ENCODE measurements around the gene PTPRN2.

PTPRN2 gene

DNA sequence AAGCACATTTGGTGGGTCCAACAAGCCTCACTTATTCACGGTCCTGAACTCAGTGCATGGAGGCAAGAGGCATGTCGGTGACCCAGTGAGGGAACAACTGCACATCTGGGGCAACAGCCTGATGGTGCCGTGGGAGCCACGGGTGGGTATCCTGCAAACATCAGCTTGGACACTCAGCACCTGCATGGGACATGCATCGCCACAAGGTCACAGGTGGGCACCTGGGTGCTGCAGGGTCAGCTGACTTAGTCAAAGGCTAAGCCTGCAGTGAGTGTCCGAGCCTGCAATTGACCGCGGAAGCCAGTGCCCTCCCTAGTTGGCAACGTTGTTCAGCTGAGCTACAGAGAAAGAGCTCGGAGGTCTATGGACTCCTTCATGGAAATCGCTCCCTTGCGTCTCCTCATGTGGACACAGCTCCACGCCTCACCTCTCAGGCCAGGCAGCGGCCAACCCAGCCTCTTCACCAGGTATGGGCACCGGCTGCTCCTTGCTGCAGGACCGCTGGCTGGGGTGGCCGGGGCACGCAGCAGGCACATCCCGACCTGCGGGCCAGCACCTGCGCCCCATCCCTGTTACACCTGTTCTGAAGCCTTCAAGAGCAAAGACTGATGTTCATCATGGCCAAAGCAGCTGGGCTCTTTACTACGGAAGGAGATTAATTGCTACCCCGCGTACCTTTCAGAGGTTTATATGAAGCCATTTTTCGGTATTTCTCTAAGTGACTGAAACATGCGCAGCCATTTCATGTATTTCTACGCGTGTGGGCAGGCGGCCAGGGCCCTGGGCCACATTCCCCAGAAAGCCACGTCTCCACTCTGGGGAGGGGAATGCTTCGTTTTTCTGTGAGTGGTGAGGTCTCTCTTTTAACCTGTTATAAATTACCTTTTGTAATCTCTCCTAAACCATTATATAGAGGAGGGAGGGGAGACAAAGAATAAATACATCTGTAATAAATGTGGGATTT, 870.1 kb downstream of the PTPRN2 start:
- Histone ChIP-seq H3K4me3 (ENCODE audit: low read length in 2 of 2) (no peak overlapping the region), H3K9ac (ENCODE audit: low read depth in 1 of 2, low read length in 2 of 2) (no peak overlapping the region)

GRCh38 chr7:157715938-157716280, 871.7 kb downstream of the PTPRN2 start:
- no peak overlapping the region for H3K27ac ChIP-seq (ENCODE audit: low read depth in 2 of 2, low read length in 2 of 2)
- no peak overlapping the region for H3K9ac ChIP-seq (ENCODE audit: low read depth in 1 of 2, low read length in 2 of 2)
- no peaks in the 10 kb centered on the region for H3K4me1 ChIP-seq (ENCODE audit: control insufficient read depth in 2 of 2, insufficient read depth in 2 of 2, low read length in 2 of 2)
- peaks cover 0 to 4% of the 10 kb centered on the region in 2 donors for H3K9me3 ChIP-seq (ENCODE audit: control insufficient read depth in 2 of 2, low read length in 2 of 2)
- no peaks in the 10 kb centered on the region for H3K27me3 ChIP-seq (ENCODE audit: control insufficient read depth in 2 of 2, insufficient read depth in 2 of 2, low read length in 2 of 2)
- no peak overlapping the region for H3K4me3 ChIP-seq (ENCODE audit: low read length in 2 of 2)
- H3K36me3 ChIP-seq (ENCODE audit: control insufficient read depth in 2 of 2, insufficient read depth in 2 of 2, low read length in 2 of 2), result no peaks in the 10 kb centered on the region

More for the DNA sequence above, 870.1 kb downstream of the PTPRN2 start:
- H3K27ac ChIP-seq (ENCODE audit: low read depth in 2 of 2, low read length in 2 of 2), result no peak overlapping the region
- H3K27me3 ChIP-seq (ENCODE audit: control insufficient read depth in 2 of 2, insufficient read depth in 2 of 2, low read length in 2 of 2), result no peaks in the 10 kb centered on the region
- H3K36me3 ChIP-seq (ENCODE audit: control insufficient read depth in 2 of 2, insufficient read depth in 2 of 2, low read length in 2 of 2), result no peaks in the 10 kb centered on the region
- peaks cover 0 to 4% of the 10 kb centered on the region in 2 donors for H3K9me3 ChIP-seq (ENCODE audit: control insufficient read depth in 2 of 2, low read length in 2 of 2)
- H3K4me1 ChIP-seq (ENCODE audit: control insufficient read depth in 2 of 2, insufficient read depth in 2 of 2, low read length in 2 of 2), result no peaks in the 10 kb centered on the region

DNA sequence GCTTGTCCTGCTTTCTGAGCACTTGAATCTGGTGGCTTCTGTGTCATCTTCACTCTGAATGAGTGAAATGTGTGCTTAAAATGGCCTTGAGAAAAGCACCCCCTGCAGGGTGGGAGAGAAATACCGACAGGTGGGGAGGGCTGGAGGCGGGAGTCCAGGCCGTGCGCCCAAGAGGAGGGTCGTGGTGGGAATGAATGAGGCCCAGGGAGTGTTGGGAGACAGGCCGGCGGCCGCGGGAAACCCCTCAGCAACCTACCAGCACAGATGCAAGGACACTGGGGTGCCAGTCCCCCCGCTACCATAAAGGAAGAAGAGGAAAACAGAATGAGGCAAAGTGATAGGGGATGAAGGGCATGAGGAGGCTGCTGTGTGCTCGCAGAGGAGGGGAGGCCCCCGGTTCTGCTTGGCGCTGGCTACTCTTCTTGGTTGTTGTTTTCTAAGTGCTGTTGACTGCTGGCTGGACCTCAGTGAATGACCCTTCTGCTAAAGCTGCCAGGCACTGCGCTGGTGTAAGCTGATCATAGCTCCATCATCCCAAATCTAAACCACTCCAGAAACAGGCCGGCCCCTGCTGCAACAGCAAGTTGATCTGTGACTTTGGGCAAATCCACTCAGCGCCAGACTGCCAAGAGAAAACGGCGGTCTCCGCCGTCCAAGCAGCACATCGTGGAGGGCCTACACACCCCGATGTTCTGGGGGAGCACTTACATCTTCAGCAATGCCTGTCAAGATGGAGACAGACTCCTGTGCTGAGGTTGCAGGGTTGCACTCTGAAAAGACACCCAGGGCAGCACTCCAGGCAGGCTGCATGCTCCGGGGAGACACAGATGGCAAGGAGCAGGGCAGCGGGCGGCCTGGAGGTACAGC, 872.3 kb downstream of the PTPRN2 start:
- Histone ChIP-seq H3K4me1 (ENCODE audit: control insufficient read depth in 2 of 2, insufficient read depth in 2 of 2, low read length in 2 of 2) (no peaks in the 10 kb centered on the region), H3K27ac (ENCODE audit: low read depth in 2 of 2, low read length in 2 of 2) (no peak overlapping the region), H3K9me3 (ENCODE audit: control insufficient read depth in 2 of 2, low read length in 2 of 2) (peaks cover 0 to 4% of the 10 kb centered on the region in 2 donors), H3K36me3 (ENCODE audit: control insufficient read depth in 2 of 2, insufficient read depth in 2 of 2, low read length in 2 of 2) (no peaks in the 10 kb centered on the region), H3K4me3 (ENCODE audit: low read length in 2 of 2) (no peak overlapping the region), H3K27me3 (ENCODE audit: control insufficient read depth in 2 of 2, insufficient read depth in 2 of 2, low read length in 2 of 2) (no peaks in the 10 kb centered on the region), H3K9ac (ENCODE audit: low read depth in 1 of 2, low read length in 2 of 2) (no peak overlapping the region)

DNA sequence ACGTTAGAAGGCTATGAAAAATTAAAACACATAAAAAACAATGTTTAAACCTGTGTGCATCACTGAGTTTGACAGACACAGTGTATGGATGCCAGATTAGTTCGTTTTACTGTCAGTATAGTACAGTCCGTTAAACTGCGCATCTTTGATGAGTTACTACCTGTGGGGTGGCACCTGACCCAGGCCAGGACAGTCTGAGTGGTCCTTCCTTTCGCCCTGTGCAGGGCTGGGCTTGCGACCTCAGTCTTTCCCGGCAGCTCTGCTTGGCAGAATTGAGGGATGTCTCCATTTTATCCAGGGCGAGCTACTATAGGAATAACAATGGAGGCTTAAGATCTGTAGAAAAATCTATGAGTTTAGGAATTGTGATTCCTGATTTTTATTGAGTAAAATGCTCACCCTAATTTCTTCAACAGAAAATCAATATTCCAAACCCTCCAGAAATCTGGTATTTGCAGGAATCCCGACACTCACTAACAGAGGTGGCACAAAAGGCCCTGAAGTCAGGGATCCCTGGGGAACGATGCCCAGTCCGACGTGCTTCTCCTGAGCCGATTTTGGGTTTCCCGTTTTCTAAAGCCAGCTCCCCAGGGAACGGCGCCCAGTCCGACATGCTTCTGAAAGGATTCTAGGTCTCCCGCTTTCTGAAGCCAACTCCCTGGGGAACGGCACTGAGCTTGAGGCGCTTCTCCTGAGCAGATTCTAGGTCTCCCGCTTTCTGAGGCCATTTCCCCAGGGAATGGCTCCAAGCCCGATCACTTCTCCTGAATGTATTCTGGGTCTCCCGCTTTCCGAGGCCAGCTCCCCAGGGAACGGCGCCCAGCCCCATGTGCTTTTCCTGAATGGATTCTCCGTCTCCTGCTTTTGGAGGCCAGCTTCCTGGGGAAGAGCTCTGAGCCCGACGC, 873.2 kb downstream of the PTPRN2 start:
- no peaks in the 10 kb centered on the region for H3K36me3 ChIP-seq (ENCODE audit: control insufficient read depth in 2 of 2, insufficient read depth in 2 of 2, low read length in 2 of 2)
- peaks cover 0 to 4% of the 10 kb centered on the region in 2 donors for H3K9me3 ChIP-seq (ENCODE audit: control insufficient read depth in 2 of 2, low read length in 2 of 2)
- H3K27me3 ChIP-seq (ENCODE audit: control insufficient read depth in 2 of 2, insufficient read depth in 2 of 2, low read length in 2 of 2), result no peaks in the 10 kb centered on the region
- H3K4me3 ChIP-seq (ENCODE audit: low read length in 2 of 2), result no peak overlapping the region
- no peak overlapping the region for H3K27ac ChIP-seq (ENCODE audit: low read depth in 2 of 2, low read length in 2 of 2)
- no peaks in the 10 kb centered on the region for H3K4me1 ChIP-seq (ENCODE audit: control insufficient read depth in 2 of 2, insufficient read depth in 2 of 2, low read length in 2 of 2)
- no peak overlapping the region for H3K9ac ChIP-seq (ENCODE audit: low read depth in 1 of 2, low read length in 2 of 2)

- Histone ChIP-seq H3K9me3 (ENCODE audit: control insufficient read depth in 2 of 2, low read length in 2 of 2) (peaks cover 0 to 4% of the 10 kb centered on the region in 2 donors), H3K27me3 (ENCODE audit: control insufficient read depth in 2 of 2, insufficient read depth in 2 of 2, low read length in 2 of 2) (no peaks in the 10 kb centered on the region), H3K4me1 (ENCODE audit: control insufficient read depth in 2 of 2, insufficient read depth in 2 of 2, low read length in 2 of 2) (no peaks in the 10 kb centered on the region), H3K27ac (ENCODE audit: low read depth in 2 of 2, low read length in 2 of 2) (no peak overlapping the region), H3K9ac (ENCODE audit: low read depth in 1 of 2, low read length in 2 of 2) (no peak overlapping the region), H3K4me3 (ENCODE audit: low read length in 2 of 2) (no peak overlapping the region), H3K36me3 (ENCODE audit: control insufficient read depth in 2 of 2, insufficient read depth in 2 of 2, low read length in 2 of 2) (no peaks in the 10 kb centered on the region)
These were observed 874.0 kb downstream of the PTPRN2 start for GRCh38 chr7:157713591-157713990.

- Histone ChIP-seq H3K36me3 (ENCODE audit: control insufficient read depth in 2 of 2, insufficient read depth in 2 of 2, low read length in 2 of 2) (no peaks in the 10 kb centered on the region), H3K4me3 (ENCODE audit: low read length in 2 of 2) (no peak overlapping the region), H3K9me3 (ENCODE audit: control insufficient read depth in 2 of 2, low read length in 2 of 2) (peaks cover 0 to 4% of the 10 kb centered on the region in 2 donors), H3K27me3 (ENCODE audit: control insufficient read depth in 2 of 2, insufficient read depth in 2 of 2, low read length in 2 of 2) (peaks cover 0 to 3% of the 10 kb centered on the region in 2 donors), H3K4me1 (ENCODE audit: control insufficient read depth in 2 of 2, insufficient read depth in 2 of 2, low read length in 2 of 2) (no peaks in the 10 kb centered on the region), H3K9ac (ENCODE audit: low read depth in 1 of 2, low read length in 2 of 2) (no peak overlapping the region), H3K27ac (ENCODE audit: low read depth in 2 of 2, low read length in 2 of 2) (no peak overlapping the region)
These were observed 874.9 kb downstream of the PTPRN2 start for GRCh38 chr7:157712666-157713235.

DNA sequence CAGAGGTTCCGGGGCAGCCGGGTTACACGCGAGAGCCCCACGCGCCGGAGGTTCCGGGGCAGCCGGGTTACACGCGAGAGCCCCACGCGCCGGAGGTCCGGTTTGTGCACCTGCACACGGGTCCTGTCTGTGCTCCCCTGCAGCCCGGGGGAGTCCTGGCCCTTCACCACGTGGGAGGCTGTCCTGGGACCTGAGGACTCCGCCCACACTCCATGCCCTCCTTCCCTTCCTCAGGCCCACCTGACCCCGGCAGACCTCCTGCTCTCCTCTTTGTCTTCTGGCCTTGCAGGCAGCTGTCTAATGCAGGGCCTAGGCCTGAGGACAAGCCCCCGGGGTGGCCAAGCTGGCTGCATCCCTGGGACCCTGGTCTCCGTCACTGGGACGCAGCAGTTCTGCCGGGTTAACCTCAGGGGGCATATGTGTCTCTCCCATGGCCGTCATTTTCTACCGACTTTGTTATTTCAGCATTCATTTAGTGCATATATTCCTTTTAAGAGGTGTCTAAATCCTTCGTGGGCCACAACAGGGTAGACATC, 876.2 kb downstream of the PTPRN2 start:
- H3K27me3 ChIP-seq (ENCODE audit: control insufficient read depth in 2 of 2, insufficient read depth in 2 of 2, low read length in 2 of 2), result peaks cover 0 to 3% of the 10 kb centered on the region in 2 donors
- no peak overlapping the region for H3K9ac ChIP-seq (ENCODE audit: low read depth in 1 of 2, low read length in 2 of 2)
- no peak overlapping the region for H3K4me3 ChIP-seq (ENCODE audit: low read length in 2 of 2)
- no peaks in the 10 kb centered on the region for H3K4me1 ChIP-seq (ENCODE audit: control insufficient read depth in 2 of 2, insufficient read depth in 2 of 2, low read length in 2 of 2)
- H3K36me3 ChIP-seq (ENCODE audit: control insufficient read depth in 2 of 2, insufficient read depth in 2 of 2, low read length in 2 of 2), result no peaks in the 10 kb centered on the region
- H3K27ac ChIP-seq (ENCODE audit: low read depth in 2 of 2, low read length in 2 of 2), result no peak overlapping the region
- H3K9me3 ChIP-seq (ENCODE audit: control insufficient read depth in 2 of 2, low read length in 2 of 2), result no peaks in the 10 kb centered on the region

- Histone ChIP-seq H3K4me3 (ENCODE audit: low read length in 2 of 2) (no peak overlapping the region), H3K27me3 (ENCODE audit: control insufficient read depth in 2 of 2, insufficient read depth in 2 of 2, low read length in 2 of 2) (peaks cover 0 to 3% of the 10 kb centered on the region in 2 donors), H3K27ac (ENCODE audit: low read depth in 2 of 2, low read length in 2 of 2) (no peak overlapping the region), H3K4me1 (ENCODE audit: control insufficient read depth in 2 of 2, insufficient read depth in 2 of 2, low read length in 2 of 2) (no peaks in the 10 kb centered on the region), H3K9ac (ENCODE audit: low read depth in 1 of 2, low read length in 2 of 2) (no peak overlapping the region), H3K9me3 (ENCODE audit: control insufficient read depth in 2 of 2, low read length in 2 of 2) (no peaks in the 10 kb centered on the region), H3K36me3 (ENCODE audit: control insufficient read depth in 2 of 2, insufficient read depth in 2 of 2, low read length in 2 of 2) (no peaks in the 10 kb centered on the region)
These were observed 877.2 kb downstream of the PTPRN2 start for GRCh38 chr7:157710396-157710795.

- Histone ChIP-seq H3K27me3 (ENCODE audit: control insufficient read depth in 2 of 2, insufficient read depth in 2 of 2, low read length in 2 of 2) (peaks cover 0 to 3% of the 10 kb centered on the region in 2 donors), H3K4me1 (ENCODE audit: control insufficient read depth in 2 of 2, insufficient read depth in 2 of 2, low read length in 2 of 2) (no peaks in the 10 kb centered on the region), H3K9ac (ENCODE audit: low read depth in 1 of 2, low read length in 2 of 2) (no peak overlapping the region), H3K27ac (ENCODE audit: low read depth in 2 of 2, low read length in 2 of 2) (no peak overlapping the region), H3K9me3 (ENCODE audit: control insufficient read depth in 2 of 2, low read length in 2 of 2) (no peaks in the 10 kb centered on the region), H3K36me3 (ENCODE audit: control insufficient read depth in 2 of 2, insufficient read depth in 2 of 2, low read length in 2 of 2) (no peaks in the 10 kb centered on the region), H3K4me3 (ENCODE audit: low read length in 2 of 2) (no peak overlapping the region)
These were observed 877.9 kb downstream of the PTPRN2 start for GRCh38 chr7:157709531-157710251.
